PC-9 (cell line): ENCODE measurements around the gene PSD2. TPM values are rescaled to one million over a fixed set of nuclear protein-coding genes. Genes with fewer than 3 reads are reported as not detected.

Experiments used
- BruUV-seq: library from RNA; stranded (reverse); fragments of 400-500 nt; replicated peaks from 2 replicates; lab custom pipeline; 2021; lab: Mats Ljungman, UMichigan
- CTCF ChIA-PET: fragments of 300-600 bp; sonication (Branson Sonifier 250); formaldehyde crosslinking; loops from one replicate; lab custom pipeline; 2022; ENCODE audit warnings: antibody characterized with exemption; lab: Charles Lee
- POLR2A ChIA-PET: fragments of 300-600 bp; sonication (Branson Sonifier 250); formaldehyde crosslinking; loops from one replicate; lab custom pipeline; 2022; ENCODE audit warnings: antibody characterized with exemption; ENCODE audit not compliant: unreplicated experiment; lab: Charles Lee
- DNase-seq, 2 experiments: peaks; one replicate each; pipeline versions ENCODE4 v3.0.0 to v3.0.0-alpha.2; 2015 to 2022; ENCODE audit warnings: mixed read lengths in 1 of 2
- H2AFZ ChIP-seq: fragments of 200-600 bp; sonication (generic); 2 replicates; pipeline ENCODE4 v1.8.1; 2017; ENCODE audit warnings: antibody characterized with exemption
- H3F3A ChIP-seq: fragments of 200-600 bp; sonication (generic); 2 replicates; pipeline ENCODE4 v1.8.1; 2017; ENCODE audit warnings: antibody characterized with exemption, mild to moderate bottlenecking, low read depth; ENCODE audit not compliant: insufficient read depth
- H3K27ac ChIP-seq: fragments of 200-600 bp; sonication (generic); 2 replicates; pipeline ENCODE4 v1.6.1; 2016; ENCODE audit warnings: mixed run types
- H3K27me3 ChIP-seq: fragments of 200-600 bp; sonication (generic); 2 replicates; pipeline ENCODE4 v1.6.1; 2016; ENCODE audit warnings: low read depth, mixed run types; ENCODE audit not compliant: insufficient read depth
- H3K36me3 ChIP-seq: fragments of 200-600 bp; sonication (generic); 2 replicates; pipeline ENCODE4 v1.6.1; 2016; ENCODE audit warnings: low read depth, mixed run types
- H3K4me1 ChIP-seq: fragments of 200-600 bp; sonication (generic); replicated peaks from 2 replicates; pipeline ENCODE4 v1.6.1; 2016; ENCODE audit warnings: mixed run types; ENCODE audit not compliant: insufficient read depth
- H3K4me2 ChIP-seq: fragments of 200-600 bp; sonication (generic); 2 replicates; pipeline ENCODE4 v1.6.1; 2017; ENCODE audit warnings: mixed run types
- H3K4me3 ChIP-seq: fragments of 200-600 bp; sonication (generic); 2 replicates; pipeline ENCODE4 v1.6.1; 2016; ENCODE audit warnings: mixed run types
- H3K79me2 ChIP-seq: fragments of 200-600 bp; sonication (generic); 2 replicates; pipeline ENCODE4 v1.6.1; 2017; ENCODE audit warnings: low read depth, mixed run types
- H3K9me2 ChIP-seq: fragments of 200-600 bp; sonication (generic); 2 replicates; pipeline ENCODE4 v1.8.1; 2017; ENCODE audit warnings: mild to moderate bottlenecking; ENCODE audit not compliant: insufficient read depth
- H3K9me3 ChIP-seq: fragments of 200-600 bp; sonication (generic); 2 replicates; pipeline ENCODE4 v1.8.1; 2016; ENCODE audit warnings: low read depth; ENCODE audit not compliant: insufficient read depth
- H4K20me1 ChIP-seq: fragments of 200-600 bp; sonication (generic); 2 replicates; pipeline ENCODE4 v1.8.1; 2017; ENCODE audit not compliant: insufficient read depth
- EZH2 ChIP-seq: fragments of 200-600 bp; sonication (generic); IDR thresholded peaks from 2 replicates; pipeline ENCODE4 v1.8.0; 2017; ENCODE audit warnings: antibody characterized with exemption, low read depth
- intact Hi-C: fragments of 100-400 bp; cut with micrococcal nuclease; formaldehyde crosslinking; loops from one replicate; pipeline ENCODE4 v1.10.0; 2022; ENCODE audit not compliant: unreplicated experiment
- total RNA-seq: library from RNA; stranded (reverse); gene quantifications from 2 replicates; pipeline ENCODE4 v1.2.3, GENCODE V29; 2021
- TF ChIP-seq, protein P1 (sequence below): fragments of 200-600 bp; sonication (generic); conservative IDR thresholded peaks from 2 replicates; pipeline ENCODE4 v1.6.1; 2017; ENCODE audit warnings: mixed run types, antibody characterized with exemption, mild to moderate bottlenecking, moderate library complexity

Gene PSD2
- total RNA-seq, 1 experiment from 2014 or later, result 0.07 TPM

DNA sequence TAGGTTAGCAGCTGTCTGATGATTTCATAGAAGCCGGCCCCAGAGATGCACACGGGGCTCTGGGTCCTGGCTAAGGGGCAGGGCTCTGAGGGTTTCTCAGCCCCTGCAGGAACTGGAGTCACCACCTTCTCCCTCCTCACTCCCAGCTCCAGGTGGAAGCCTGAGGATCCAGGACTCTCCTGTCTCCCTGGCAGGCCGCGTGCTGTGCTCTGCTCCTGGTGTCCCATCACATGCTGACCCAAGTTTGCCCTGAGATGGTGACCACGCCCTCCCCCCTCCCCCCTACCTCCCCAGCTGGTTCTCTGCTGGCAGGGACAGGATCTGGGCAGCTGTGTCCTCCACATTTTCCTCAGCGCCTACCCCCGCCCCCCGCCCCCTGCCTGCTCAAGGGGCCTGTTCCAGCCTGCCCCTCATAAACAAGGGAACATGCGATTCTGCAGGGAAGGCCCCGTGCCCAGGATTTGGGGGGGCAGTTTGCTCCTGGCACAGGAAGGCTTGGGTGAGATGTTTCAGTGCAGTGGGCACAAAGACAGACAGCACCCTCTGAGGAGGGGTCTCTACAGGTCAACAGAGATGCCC is 87.4 kb downstream of the PSD2 start:
- Histone ChIP-seq H3K4me1 (peaks cover 14% of the 10 kb centered on the region), H3K9me2 (no peaks in the 10 kb centered on the region), H3K27me3 (no peaks in the 10 kb centered on the region), H3K4me2 (no peak overlapping the region), H2AFZ (no peak overlapping the region), H3K4me3 (no peak overlapping the region), H3K9me3 (no peaks in the 10 kb centered on the region), H4K20me1 (no peaks in the 10 kb centered on the region), H3K27ac (no peak overlapping the region), H3K36me3 (no peaks in the 10 kb centered on the region), H3F3A (no peaks in the 10 kb centered on the region), H3K79me2 (no peaks in the 10 kb centered on the region)
- ChIA-PET POLR2A (no interaction called here), CTCF (no interaction called here)
- BruUV-seq, result no TSS peak
- TF ChIP-seq, protein P1, sequence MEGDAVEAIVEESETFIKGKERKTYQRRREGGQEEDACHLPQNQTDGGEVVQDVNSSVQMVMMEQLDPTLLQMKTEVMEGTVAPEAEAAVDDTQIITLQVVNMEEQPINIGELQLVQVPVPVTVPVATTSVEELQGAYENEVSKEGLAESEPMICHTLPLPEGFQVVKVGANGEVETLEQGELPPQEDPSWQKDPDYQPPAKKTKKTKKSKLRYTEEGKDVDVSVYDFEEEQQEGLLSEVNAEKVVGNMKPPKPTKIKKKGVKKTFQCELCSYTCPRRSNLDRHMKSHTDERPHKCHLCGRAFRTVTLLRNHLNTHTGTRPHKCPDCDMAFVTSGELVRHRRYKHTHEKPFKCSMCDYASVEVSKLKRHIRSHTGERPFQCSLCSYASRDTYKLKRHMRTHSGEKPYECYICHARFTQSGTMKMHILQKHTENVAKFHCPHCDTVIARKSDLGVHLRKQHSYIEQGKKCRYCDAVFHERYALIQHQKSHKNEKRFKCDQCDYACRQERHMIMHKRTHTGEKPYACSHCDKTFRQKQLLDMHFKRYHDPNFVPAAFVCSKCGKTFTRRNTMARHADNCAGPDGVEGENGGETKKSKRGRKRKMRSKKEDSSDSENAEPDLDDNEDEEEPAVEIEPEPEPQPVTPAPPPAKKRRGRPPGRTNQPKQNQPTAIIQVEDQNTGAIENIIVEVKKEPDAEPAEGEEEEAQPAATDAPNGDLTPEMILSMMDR, result no peak
- TF ChIP-seq EZH2, result no peak
- DNase-seq, result no peak
- intact Hi-C loops, result no loop called here

DNA sequence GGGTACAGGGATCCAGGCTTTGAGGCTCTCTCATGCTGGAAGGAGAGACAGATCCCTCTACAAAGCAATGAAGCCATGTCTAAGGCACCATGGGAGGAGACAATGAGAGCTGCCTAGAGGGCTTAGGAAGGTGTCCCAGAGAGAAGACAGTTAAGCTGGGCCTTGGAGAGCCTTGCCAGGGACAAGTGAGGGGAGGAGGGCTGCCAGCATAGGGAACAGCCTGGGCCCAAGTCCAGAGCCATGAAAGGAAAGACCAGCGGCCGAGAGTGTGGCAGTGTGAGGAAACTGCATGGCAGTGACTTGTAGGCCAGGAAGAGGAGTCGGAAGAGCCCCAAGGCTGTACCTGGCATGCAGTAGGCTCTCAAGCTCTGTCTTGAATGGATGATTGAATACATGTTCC is 88.5 kb downstream of the PSD2 start:
- Histone ChIP-seq H3K4me1 (0 out of 2 replicates have a peak, but pooled peaks cover 7% of the 10 kb centered on the region), H3K36me3 (no peaks in the 10 kb centered on the region), H3K4me2 (no peak overlapping the region), H3K27ac (no peak overlapping the region), H4K20me1 (no peaks in the 10 kb centered on the region), H3K79me2 (no peaks in the 10 kb centered on the region), H3K9me2 (no peaks in the 10 kb centered on the region), H3K27me3 (no peaks in the 10 kb centered on the region), H3K9me3 (no peaks in the 10 kb centered on the region), H3F3A (no peaks in the 10 kb centered on the region), H2AFZ (no peak overlapping the region), H3K4me3 (no peak overlapping the region)
- no peak for TF ChIP-seq EZH2
- TF ChIP-seq, protein P1, result no peak
- intact Hi-C loops, result no loop called here
- ChIA-PET POLR2A (no interaction called here), CTCF (interaction anchor here (0.6 kb wide), 1 partner anchor 21 kb away, joined by 4 read pairs; no protein-coding TSS in a partner anchor)
- DNase-seq, result no peak
- no TSS peak for BruUV-seq

DNA sequence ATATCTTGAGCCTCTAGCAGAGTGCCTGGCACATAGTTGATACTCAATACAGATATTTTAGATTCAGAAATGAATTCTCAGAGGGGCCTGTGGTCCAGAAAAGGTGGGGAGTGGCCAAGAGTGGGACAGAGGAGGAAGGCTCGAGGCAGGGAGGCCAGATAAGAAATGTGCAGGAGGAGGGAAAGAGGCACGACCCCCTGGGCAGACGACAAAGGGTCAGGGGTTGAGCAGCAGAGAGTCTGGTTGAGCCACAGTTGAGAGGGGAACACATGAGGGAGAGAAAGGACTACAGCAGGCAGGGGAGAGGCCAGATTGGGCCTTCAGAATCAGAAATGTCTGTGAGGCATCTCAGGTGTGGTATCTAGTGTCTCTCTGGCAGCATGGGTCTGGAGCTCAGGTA is 89.1 kb downstream of the PSD2 start:
- no peak for DNase-seq
- Histone ChIP-seq H3K36me3 (no peaks in the 10 kb centered on the region), H3K4me2 (no peak overlapping the region), H4K20me1 (no peaks in the 10 kb centered on the region), H3K27me3 (no peaks in the 10 kb centered on the region), H3K79me2 (no peaks in the 10 kb centered on the region), H3K4me1 (0 out of 2 replicates have a peak, but pooled peaks cover 7% of the 10 kb centered on the region), H3F3A (no peaks in the 10 kb centered on the region), H2AFZ (no peak overlapping the region), H3K9me2 (no peaks in the 10 kb centered on the region), H3K9me3 (no peaks in the 10 kb centered on the region), H3K4me3 (no peak overlapping the region), H3K27ac (no peak overlapping the region)
- no TSS peak for BruUV-seq
- POLR2A ChIA-PET, result no interaction called here
- intact Hi-C loops, result no loop called here
- CTCF ChIA-PET, result no interaction called here
- TF ChIP-seq EZH2, result no peak
- TF ChIP-seq, protein P1, result no peak
